Activated B cell treated with CpG ODN at 0.5 μM for 24 hours (primary cell): Measurements from ENCODE around the gene LRCH4. TPM values are rescaled to one million over a fixed set of nuclear protein-coding genes. Genes with fewer than 3 reads are reported as not detected.
"Not testable (repeated sequence)": the region's sequence is repeated elsewhere in the genome, so short reads cannot be mapped to it uniquely, and the experiment has no call there.

Experiments
- ATAC-seq: fragments of 200-7000 bp; cut with Tn5 transposase; one replicate; pipeline ENCODE4 v1.10.0; 2021; ENCODE audit warnings: low read depth, mild to moderate bottlenecking, moderate library complexity
- CTCF ChIA-PET: fragments of 350-600 bp; sonication (Branson Sonifier 250); formaldehyde crosslinking; loops from one replicate; lab custom pipeline; 2021; ENCODE audit warnings: antibody characterized with exemption; lab: Charles Lee
- POLR2A ChIA-PET: fragments of 350-600 bp; sonication (Branson Sonifier 250); formaldehyde crosslinking; loops from one replicate; lab custom pipeline; 2021; ENCODE audit warnings: antibody characterized with exemption; lab: Charles Lee
- DNase-seq: peaks from one replicate; pipeline ENCODE4 v3.0.0; 2022
- H3K27ac Mint-ChIP-seq: one replicate; pipeline ENCODE4 v1.8.0; 2020; ENCODE audit warnings: mixed read lengths
- H3K27me3 Mint-ChIP-seq: one replicate; pipeline ENCODE4 v1.8.0; 2021; ENCODE audit warnings: mixed read lengths
- H3K36me3 Mint-ChIP-seq: one replicate; pipeline ENCODE4 v1.8.0; 2021; ENCODE audit warnings: low read depth, mixed read lengths
- H3K4me1 Mint-ChIP-seq: one replicate; pipeline ENCODE4 v1.8.0; 2021; ENCODE audit warnings: mixed read lengths
- H3K4me3 Mint-ChIP-seq: one replicate; pipeline ENCODE4 v1.8.0; 2020; ENCODE audit warnings: mild to moderate bottlenecking, mixed read lengths
- H3K9me3 Mint-ChIP-seq: one replicate; pipeline ENCODE4 v1.8.0; 2020; ENCODE audit warnings: mixed read lengths
- CTCF ChIP-seq: fragments of 200-600 bp; IDR thresholded peaks from one replicate; pipeline ENCODE4 v1.8.0; 2022; ENCODE audit warnings: antibody characterized with exemption, mild to moderate bottlenecking
- intact Hi-C: fragments of 100-400 bp; cut with micrococcal nuclease; formaldehyde crosslinking; loops from one replicate; pipeline ENCODE4 v1.15.1; 2024
- total RNA-seq: library from RNA; stranded (reverse); gene quantifications from 2 replicates; pipeline ENCODE4 v1.2.3, GENCODE V29; 2022

Gene LRCH4
- total RNA-seq, 1 donor from 2014 or later = 174 TPM

DNA sequence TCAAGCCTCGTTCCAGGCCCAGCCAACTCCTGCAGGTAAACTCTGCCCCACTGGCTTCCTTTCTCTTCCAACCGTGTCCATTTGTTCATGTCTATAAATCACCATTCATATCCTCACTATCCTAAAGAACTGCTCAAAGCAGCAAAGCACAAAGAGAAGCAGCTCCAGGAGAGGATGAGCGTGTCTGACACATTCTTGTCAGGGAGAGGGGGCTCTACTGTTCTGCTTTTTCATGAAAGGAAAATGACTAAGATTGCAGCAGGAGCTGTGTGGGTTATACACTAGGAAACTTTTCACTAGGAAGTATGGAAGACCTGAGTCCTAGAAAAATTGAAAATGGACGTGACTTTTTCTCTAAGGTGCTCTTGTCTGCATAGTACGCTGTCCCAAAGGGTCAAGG lies 30.2 kb downstream of the LRCH4 start:
- ATAC-seq = no peak
- Mint-ChIP-seq H3K4me3 (no peak overlapping the region), H3K4me1 (peaks cover 6% of the 10 kb centered on the region), H3K36me3 (peaks cover 27% of the 10 kb centered on the region), H3K9me3 (no peaks in the 10 kb centered on the region), H3K27ac (no peak overlapping the region), H3K27me3 (no peaks in the 10 kb centered on the region)
- ChIA-PET CTCF (interaction anchor here (0.7 to 1.2 kb wide), 2 partner anchors 30 to 86 kb away, joined by 3 to 7 read pairs; partner anchors contain the start of genes FBXO24 and LRCH4), POLR2A (interaction anchor here (0.9 kb wide), 1 partner anchor 10 kb away, joined by 6 read pairs; no protein-coding TSS in a partner anchor)
- TF ChIP-seq CTCF = no peak
- intact Hi-C loops = no loop called here
- no peak for DNase-seq

- CTCF ChIA-PET = no interaction called here
- Mint-ChIP-seq H3K27me3 (no peaks in the 10 kb centered on the region), H3K4me3 (no peak overlapping the region), H3K27ac (no peak overlapping the region), H3K36me3 (peaks cover 32% of the 10 kb centered on the region), H3K9me3 (no peaks in the 10 kb centered on the region), H3K4me1 (peaks cover 19% of the 10 kb centered on the region)
- POLR2A ChIA-PET = interaction anchor here (1.0 kb wide), 1 partner anchor 9 kb away, joined by 3 read pairs; no protein-coding TSS in a partner anchor
- TF ChIP-seq CTCF = no peak
- intact Hi-C loops = no loop called here
- DNase-seq = no peak
- no peak for ATAC-seq
These were observed 32.9 kb downstream of the LRCH4 start for GRCh38 chr7:100553032-100553431.

DNA sequence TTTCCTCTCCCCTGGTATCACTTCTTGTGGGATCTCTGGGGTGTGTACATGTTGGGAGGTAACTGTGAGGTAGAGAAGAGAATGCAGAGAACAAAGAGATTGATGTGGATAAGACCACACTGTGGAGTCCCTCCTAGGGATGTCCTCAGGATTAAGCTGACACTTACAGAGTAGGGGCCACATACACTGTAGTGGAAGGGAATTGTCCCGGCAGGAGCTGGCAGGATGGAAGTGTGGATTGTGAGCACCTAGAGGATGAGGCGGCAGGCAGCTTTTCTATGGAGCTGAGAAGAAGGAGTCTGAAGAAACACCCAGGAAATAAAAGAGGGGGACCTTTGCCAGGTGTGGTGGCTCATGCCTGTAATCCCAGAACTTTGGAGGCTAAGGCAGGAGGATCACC lies 33.4 kb downstream of the LRCH4 start:
- CTCF ChIA-PET = no interaction called here
- H3K27ac Mint-ChIP-seq = no peak overlapping the region
- H3K9me3 Mint-ChIP-seq = no peaks in the 10 kb centered on the region
- no peak overlapping the region for H3K4me3 Mint-ChIP-seq
- H3K36me3 Mint-ChIP-seq = peaks cover 32% of the 10 kb centered on the region
- intact Hi-C loops = no loop called here
- POLR2A ChIA-PET = no interaction called here
- H3K4me1 Mint-ChIP-seq = peaks cover 24% of the 10 kb centered on the region
- no peak for DNase-seq
- no peak for TF ChIP-seq CTCF
- no peaks in the 10 kb centered on the region for H3K27me3 Mint-ChIP-seq
- no peak for ATAC-seq

DNA sequence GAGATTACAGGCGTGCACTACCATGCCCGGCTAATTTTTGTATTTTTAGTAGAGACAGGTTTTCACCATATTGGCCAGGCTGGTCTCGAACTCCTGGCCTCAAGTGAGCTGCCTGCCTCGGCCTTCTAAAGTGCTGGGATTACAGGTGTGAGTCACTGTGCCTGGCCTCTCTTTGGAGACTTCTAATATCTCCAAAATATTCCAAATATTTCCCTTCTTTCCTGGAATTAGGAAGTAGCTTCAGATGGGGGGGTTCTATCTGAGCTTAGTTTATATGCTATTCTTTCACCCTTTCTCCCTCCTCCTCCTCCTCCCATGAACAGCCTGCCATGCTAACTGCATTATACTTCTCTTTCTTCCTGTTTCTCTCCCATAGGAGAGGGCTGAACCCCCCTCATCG lies 37.5 kb downstream of the LRCH4 start:
- Mint-ChIP-seq H3K36me3 (peaks cover 11% of the 10 kb centered on the region), H3K4me1 (peaks cover 65% of the 10 kb centered on the region), H3K27ac (peak overlapping the region; percentile 79)
- DNase-seq, H3K27me3 Mint-ChIP-seq, H3K4me3 Mint-ChIP-seq, ATAC-seq, H3K9me3 Mint-ChIP-seq, intact Hi-C loops: not testable (repeated sequence)
- ChIA-PET CTCF (interaction anchor here (0.6 to 2.2 kb wide), 3 partner anchors 11 to 40 kb away, joined by 3 to 8 read pairs (median 3); no protein-coding TSS in a partner anchor), POLR2A (interaction anchor here (1.5 to 2.4 kb wide), 3 partner anchors 9 to 119 kb away, joined by 3 to 14 read pairs (median 13); partner anchors contain the start of genes AGFG2, MEPCE and ZCWPW1)

GRCh38 chr7:100547872-100548271 lies 38.1 kb downstream of the LRCH4 start:
- TF ChIP-seq CTCF = no peak
- DNase-seq = no peak
- ATAC-seq = no peak
- intact Hi-C loops = no loop called here
- no peak overlapping the region for H3K4me3 Mint-ChIP-seq
- H3K4me1 Mint-ChIP-seq = peaks cover 70% of the 10 kb centered on the region
- H3K27me3 Mint-ChIP-seq = no peaks in the 10 kb centered on the region
- H3K36me3 Mint-ChIP-seq = peaks cover 8% of the 10 kb centered on the region
- ChIA-PET CTCF (interaction anchor here (0.6 to 2.2 kb wide), 2 partner anchors 12 to 39 kb away, joined by 3 to 8 read pairs; no protein-coding TSS in a partner anchor), POLR2A (interaction anchor here (1.5 kb wide), 1 partner anchor 37 kb away, joined by 3 read pairs; no protein-coding TSS in a partner anchor)
- H3K27ac Mint-ChIP-seq = peak overlapping the region; percentile 79
- no peaks in the 10 kb centered on the region for H3K9me3 Mint-ChIP-seq
